ENCODE data around the gene ETV1. TPM values are rescaled to one million over a fixed set of nuclear protein-coding genes. Genes with fewer than 3 reads are reported as not detected.

Gene ETV1
- total RNA-seq, 1 donor from 2014 or later = not detected

GRCh38 chr7:13963925-13964324 is 25.5 kb downstream of the ETV1 start:
- no peak for TF ChIP-seq CTCF (IDR thresholded peaks at IDR 0.05)
- POLR2A ChIA-PET = no interaction called here

GRCh38 chr7:13955494-13955893 is 34.0 kb downstream of the ETV1 start:
- no peaks in the 10 kb centered on the region for H3K9me3 Mint-ChIP-seq
- POLR2A ChIA-PET = no interaction called here
- H3K4me3 Mint-ChIP-seq = no peak overlapping the region
- H3K27ac Mint-ChIP-seq = no peak overlapping the region
- no peaks in the 10 kb centered on the region for H3K27me3 Mint-ChIP-seq
- intact Hi-C loops (cut with micrococcal nuclease) = no loop called here
- H3K36me3 Mint-ChIP-seq (ENCODE audit: low read depth) = no peaks in the 10 kb centered on the region
- H3K4me1 Mint-ChIP-seq = no peaks in the 10 kb centered on the region
- ATAC-seq (ENCODE audit: low read depth) (no peak), DNase-seq (no peak)
- CTCF ChIA-PET = no interaction called here
- TF ChIP-seq CTCF (IDR thresholded peaks at IDR 0.05) = no peak

More at GRCh38 chr7:13963925-13964324, 25.5 kb downstream of the ETV1 start:
- no peaks in the 10 kb centered on the region for H3K9me3 Mint-ChIP-seq
- ATAC-seq (ENCODE audit: low read depth) (no peak), DNase-seq (no peak)
- CTCF ChIA-PET = no interaction called here
- H3K27me3 Mint-ChIP-seq = no peaks in the 10 kb centered on the region
- no peak overlapping the region for H3K27ac Mint-ChIP-seq
- no peaks in the 10 kb centered on the region for H3K36me3 Mint-ChIP-seq (ENCODE audit: low read depth)
- H3K4me3 Mint-ChIP-seq = no peak overlapping the region
- intact Hi-C loops (cut with micrococcal nuclease) = no loop called here
- no peaks in the 10 kb centered on the region for H3K4me1 Mint-ChIP-seq

DNA sequence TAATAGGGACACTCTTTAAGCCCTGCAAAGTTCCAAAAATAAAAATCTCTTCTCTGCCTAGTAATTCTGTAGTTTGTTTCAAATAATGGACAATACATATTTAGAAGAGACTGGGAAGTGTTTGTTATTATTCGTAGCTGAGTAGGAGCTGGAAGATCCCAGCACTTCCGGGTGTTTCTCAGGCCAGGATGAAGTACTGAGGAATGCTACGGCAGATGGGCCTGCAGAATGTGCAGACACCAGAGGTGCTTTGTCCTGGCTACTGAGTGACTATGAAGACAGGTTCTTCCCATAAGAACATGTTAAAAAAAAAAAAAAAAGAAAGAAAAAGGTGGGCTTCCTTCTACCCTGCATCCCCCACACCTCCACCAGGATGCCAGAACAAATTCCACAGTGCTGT is 36.1 kb downstream of the ETV1 start:
- intact Hi-C loops (cut with micrococcal nuclease) = no loop called here
- DNase-seq = no peak
- H3K4me3 Mint-ChIP-seq = no peak overlapping the region
- TF ChIP-seq CTCF (IDR thresholded peaks at IDR 0.05) = no peak
- ChIA-PET CTCF (no interaction called here), POLR2A (no interaction called here)
- H3K36me3 Mint-ChIP-seq (ENCODE audit: low read depth) = no peaks in the 10 kb centered on the region
- no peak for ATAC-seq (ENCODE audit: low read depth)
- no peaks in the 10 kb centered on the region for H3K9me3 Mint-ChIP-seq
- H3K4me1 Mint-ChIP-seq = no peaks in the 10 kb centered on the region
- no peak overlapping the region for H3K27ac Mint-ChIP-seq
- H3K27me3 Mint-ChIP-seq = no peaks in the 10 kb centered on the region

- DNase-seq (no peak), ATAC-seq (ENCODE audit: low read depth) (no peak)
- Mint-ChIP-seq H3K4me3 (no peak overlapping the region), H3K36me3 (ENCODE audit: low read depth) (no peaks in the 10 kb centered on the region), H3K9me3 (no peaks in the 10 kb centered on the region), H3K4me1 (no peaks in the 10 kb centered on the region), H3K27me3 (no peaks in the 10 kb centered on the region), H3K27ac (no peak overlapping the region)
- no peak for TF ChIP-seq CTCF (IDR thresholded peaks at IDR 0.05)
- POLR2A ChIA-PET = no interaction called here
- intact Hi-C loops (cut with micrococcal nuclease) = no loop called here
- CTCF ChIA-PET = no interaction called here
Measured at GRCh38 chr7:13952921-13953320, 36.5 kb downstream of the ETV1 start.

DNA sequence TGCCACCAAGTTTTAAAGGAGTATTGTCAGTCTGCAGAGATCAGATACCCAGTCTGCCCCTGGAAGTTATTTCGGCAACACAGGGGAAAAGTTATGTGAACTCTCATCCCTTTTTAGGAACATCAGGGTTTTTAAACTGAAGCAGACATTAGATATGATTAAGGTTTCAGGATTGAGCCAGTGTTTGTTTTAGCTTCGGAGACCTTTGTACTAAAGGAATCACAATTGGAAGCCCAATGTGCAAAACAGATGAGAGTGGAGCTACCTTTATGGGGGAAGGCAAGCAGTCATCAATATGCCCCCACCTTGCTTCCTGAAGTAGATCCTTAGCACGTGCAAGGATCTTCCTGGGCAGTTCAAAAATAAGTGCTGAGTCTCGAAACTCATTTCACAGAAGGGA is 39.5 kb downstream of the ETV1 start:
- DNase-seq (no peak), ATAC-seq (ENCODE audit: low read depth) (no peak)
- H3K4me1 Mint-ChIP-seq = no peaks in the 10 kb centered on the region
- no peak overlapping the region for H3K27ac Mint-ChIP-seq
- ChIA-PET POLR2A (no interaction called here), CTCF (no interaction called here)
- H3K36me3 Mint-ChIP-seq (ENCODE audit: low read depth) = no peaks in the 10 kb centered on the region
- H3K27me3 Mint-ChIP-seq = no peaks in the 10 kb centered on the region
- H3K9me3 Mint-ChIP-seq = no peaks in the 10 kb centered on the region
- TF ChIP-seq CTCF (IDR thresholded peaks at IDR 0.05) = no peak
- intact Hi-C loops (cut with micrococcal nuclease) = no loop called here
- H3K4me3 Mint-ChIP-seq = no peak overlapping the region

All from activated B cell treated with CpG ODN at 0.5 μM for 24 hours (primary cell).